Measurements from ENCODE around the gene NOP9.

The NOP9 gene

DNA sequence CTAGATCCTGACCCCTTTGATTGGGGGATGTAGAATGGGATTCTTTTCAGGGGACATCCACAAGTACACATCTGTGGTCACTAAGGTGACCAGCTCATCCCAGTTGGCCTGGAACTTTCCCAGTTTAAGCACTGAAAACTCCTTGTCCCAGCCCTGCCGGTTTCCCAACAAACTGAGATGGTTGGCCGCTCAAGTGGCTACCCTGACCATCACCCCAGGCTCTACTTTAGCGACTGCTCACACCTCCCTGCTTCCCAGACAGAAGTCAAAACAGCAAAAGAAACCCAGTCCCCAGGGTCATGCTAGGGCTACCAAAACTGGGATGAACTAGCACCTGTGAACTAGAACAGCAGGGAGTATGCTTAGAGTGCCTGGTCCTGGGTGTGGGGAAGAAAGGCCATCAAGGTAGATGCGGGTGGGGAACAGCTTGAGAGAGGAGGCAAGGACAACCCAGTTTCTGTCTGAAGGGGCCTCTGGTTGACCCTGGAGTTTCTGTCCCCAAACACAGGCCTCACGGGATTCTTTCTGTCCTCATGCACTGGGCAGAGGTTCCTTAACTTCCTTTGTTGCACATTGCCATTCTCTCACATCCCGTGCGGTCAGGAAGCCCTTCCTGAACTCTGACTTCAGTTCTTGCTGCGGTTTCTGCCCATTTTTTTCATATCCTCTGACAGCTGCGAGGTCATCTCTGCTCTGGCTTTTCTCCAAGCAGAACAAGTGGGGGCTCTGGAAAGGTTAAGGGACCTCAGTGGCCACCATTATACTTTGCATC, 13.3 kb downstream of the NOP9 start:
- DNase-seq, result no peak
- Histone ChIP-seq H3K27me3 (ENCODE audit: insufficient read depth, low read length, poor library complexity) (no peaks in the 10 kb centered on the region), H4K20me1 (ENCODE audit: insufficient read depth, low read length) (no peaks in the 10 kb centered on the region), H3K9ac (ENCODE audit: low read depth, low read length) (no peak overlapping the region), H3K4me3 (ENCODE audit: low read depth in 1 of 2, low read length in 2 of 2) (no peak overlapping the region), H3K4me1 (ENCODE audit: insufficient read depth, low read length) (no peaks in the 10 kb centered on the region), H3K4me2 (ENCODE audit: insufficient read depth, low read length) (no peak overlapping the region), H3K36me3 (ENCODE audit: insufficient read depth, low read length) (peaks cover 22% of the 10 kb centered on the region), H3K79me2 (ENCODE audit: insufficient read depth, low read length) (no peaks in the 10 kb centered on the region), H3K9me3 (ENCODE audit: insufficient read depth, low read length, severe bottlenecking) (no peaks in the 10 kb centered on the region), H2AFZ (ENCODE audit: low read depth, low read length) (no peak overlapping the region), H3K27ac (ENCODE audit: low read length) (no peak overlapping the region)
- no peak for TF ChIP-seq EZH2 (IDR thresholded peaks at IDR 0.05; ENCODE audit: borderline replicate concordance, low read depth, low read length, severe bottlenecking)
- TF ChIP-seq, protein P1, sequence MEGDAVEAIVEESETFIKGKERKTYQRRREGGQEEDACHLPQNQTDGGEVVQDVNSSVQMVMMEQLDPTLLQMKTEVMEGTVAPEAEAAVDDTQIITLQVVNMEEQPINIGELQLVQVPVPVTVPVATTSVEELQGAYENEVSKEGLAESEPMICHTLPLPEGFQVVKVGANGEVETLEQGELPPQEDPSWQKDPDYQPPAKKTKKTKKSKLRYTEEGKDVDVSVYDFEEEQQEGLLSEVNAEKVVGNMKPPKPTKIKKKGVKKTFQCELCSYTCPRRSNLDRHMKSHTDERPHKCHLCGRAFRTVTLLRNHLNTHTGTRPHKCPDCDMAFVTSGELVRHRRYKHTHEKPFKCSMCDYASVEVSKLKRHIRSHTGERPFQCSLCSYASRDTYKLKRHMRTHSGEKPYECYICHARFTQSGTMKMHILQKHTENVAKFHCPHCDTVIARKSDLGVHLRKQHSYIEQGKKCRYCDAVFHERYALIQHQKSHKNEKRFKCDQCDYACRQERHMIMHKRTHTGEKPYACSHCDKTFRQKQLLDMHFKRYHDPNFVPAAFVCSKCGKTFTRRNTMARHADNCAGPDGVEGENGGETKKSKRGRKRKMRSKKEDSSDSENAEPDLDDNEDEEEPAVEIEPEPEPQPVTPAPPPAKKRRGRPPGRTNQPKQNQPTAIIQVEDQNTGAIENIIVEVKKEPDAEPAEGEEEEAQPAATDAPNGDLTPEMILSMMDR (IDR thresholded peaks at IDR 0.05; ENCODE audit: borderline replicate concordance, extremely low read depth, low read length, poor library complexity, severe bottlenecking), result no peak
- ATAC-seq (ENCODE audit: insufficient read depth, low read depth), result no peak

DNA sequence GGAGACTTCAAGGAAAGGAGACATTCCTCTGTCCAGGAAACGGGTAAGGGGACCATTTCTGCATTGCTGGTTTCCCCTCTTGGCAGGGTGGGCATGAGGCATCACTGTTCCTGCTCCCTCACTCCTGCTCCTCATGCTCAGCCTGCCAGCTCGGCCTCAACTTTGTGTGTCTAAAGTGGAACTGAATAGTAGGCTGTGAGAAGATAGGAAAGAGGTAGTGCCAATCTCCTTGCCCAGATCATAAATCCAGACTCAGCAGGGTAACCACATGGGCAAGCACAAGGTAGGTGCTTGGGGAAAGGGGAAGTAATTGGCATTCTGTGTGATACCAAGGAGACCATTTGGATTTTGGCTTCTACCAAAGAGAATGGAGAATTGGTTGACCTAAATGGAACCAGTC, 14.3 kb downstream of the NOP9 start:
- Histone ChIP-seq H3K9me3 (ENCODE audit: insufficient read depth, low read length, severe bottlenecking) (no peaks in the 10 kb centered on the region), H3K27me3 (ENCODE audit: insufficient read depth, low read length, poor library complexity) (no peaks in the 10 kb centered on the region), H3K4me2 (ENCODE audit: insufficient read depth, low read length) (no peak overlapping the region), H3K27ac (ENCODE audit: low read length) (no peak overlapping the region), H3K9ac (ENCODE audit: low read depth, low read length) (no peak overlapping the region), H2AFZ (ENCODE audit: low read depth, low read length) (no peak overlapping the region), H3K4me3 (ENCODE audit: low read depth in 1 of 2, low read length in 2 of 2) (no peak overlapping the region), H4K20me1 (ENCODE audit: insufficient read depth, low read length) (no peaks in the 10 kb centered on the region), H3K36me3 (ENCODE audit: insufficient read depth, low read length) (peaks cover 14% of the 10 kb centered on the region), H3K79me2 (ENCODE audit: insufficient read depth, low read length) (no peaks in the 10 kb centered on the region), H3K4me1 (ENCODE audit: insufficient read depth, low read length) (no peaks in the 10 kb centered on the region)
- ATAC-seq (ENCODE audit: insufficient read depth, low read depth) (no peak), DNase-seq (no peak)
- no peak for TF ChIP-seq EZH2 (IDR thresholded peaks at IDR 0.05; ENCODE audit: borderline replicate concordance, low read depth, low read length, severe bottlenecking)
- TF ChIP-seq, protein P1 (IDR thresholded peaks at IDR 0.05; ENCODE audit: borderline replicate concordance, extremely low read depth, low read length, poor library complexity, severe bottlenecking), result no peak

DNA sequence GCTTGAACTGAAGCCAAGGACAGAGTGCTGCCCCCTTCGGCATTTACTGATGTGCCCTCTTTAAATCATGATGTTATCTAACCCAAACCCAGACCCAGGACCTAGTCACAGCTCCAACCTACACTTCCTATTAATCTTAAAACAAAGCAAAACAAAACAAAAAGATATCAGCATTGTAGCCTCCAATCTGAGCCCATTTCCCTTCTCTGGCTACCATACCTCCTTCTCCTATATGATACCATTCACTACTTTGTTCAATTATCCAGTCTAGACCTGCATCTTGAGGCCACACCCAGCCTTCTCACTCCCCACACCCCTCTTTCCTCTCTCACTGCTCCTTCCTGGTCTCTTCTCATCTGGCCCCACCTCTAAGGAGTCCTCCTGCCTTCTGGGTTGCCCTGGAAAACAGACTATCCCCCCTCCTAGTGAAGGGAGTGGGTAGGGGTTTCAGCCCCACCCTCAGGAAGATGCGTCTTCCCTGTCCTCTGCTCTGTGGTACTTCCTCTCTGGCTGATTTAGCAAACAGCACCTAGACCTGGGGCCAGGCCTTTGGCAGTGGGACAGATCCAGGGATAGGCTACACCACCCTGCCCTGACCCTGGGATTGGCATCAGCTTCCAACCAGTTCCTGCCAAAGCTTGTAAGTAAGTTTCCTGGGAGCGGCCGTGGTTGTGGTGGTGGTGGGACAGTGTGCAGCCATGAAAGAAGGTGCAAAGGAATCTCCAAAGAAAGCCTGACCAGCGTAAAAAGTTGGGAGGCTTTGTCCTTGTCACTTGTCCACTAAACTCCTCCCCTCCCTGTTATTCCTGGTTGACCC, 14.9 kb downstream of the NOP9 start:
- no peaks in the 10 kb centered on the region for H3K79me2 ChIP-seq (ENCODE audit: insufficient read depth, low read length)
- no peak overlapping the region for H3K4me3 ChIP-seq (ENCODE audit: low read depth in 1 of 2, low read length in 2 of 2)
- H3K4me2 ChIP-seq (ENCODE audit: insufficient read depth, low read length), result no peak overlapping the region
- H3K9me3 ChIP-seq (ENCODE audit: insufficient read depth, low read length, severe bottlenecking), result no peaks in the 10 kb centered on the region
- no peaks in the 10 kb centered on the region for H4K20me1 ChIP-seq (ENCODE audit: insufficient read depth, low read length)
- H3K27ac ChIP-seq (ENCODE audit: low read length), result no peak overlapping the region
- H3K36me3 ChIP-seq (ENCODE audit: insufficient read depth, low read length), result peaks cover 10% of the 10 kb centered on the region
- TF ChIP-seq, protein P1 (IDR thresholded peaks at IDR 0.05; ENCODE audit: borderline replicate concordance, extremely low read depth, low read length, poor library complexity, severe bottlenecking), result no peak
- TF ChIP-seq EZH2 (IDR thresholded peaks at IDR 0.05; ENCODE audit: borderline replicate concordance, low read depth, low read length, severe bottlenecking), result no peak
- ATAC-seq (ENCODE audit: insufficient read depth, low read depth) (no peak), DNase-seq (no peak)
- no peak overlapping the region for H3K9ac ChIP-seq (ENCODE audit: low read depth, low read length)
- H2AFZ ChIP-seq (ENCODE audit: low read depth, low read length), result no peak overlapping the region
- H3K27me3 ChIP-seq (ENCODE audit: insufficient read depth, low read length, poor library complexity), result no peaks in the 10 kb centered on the region
- H3K4me1 ChIP-seq (ENCODE audit: insufficient read depth, low read length), result no peaks in the 10 kb centered on the region
